WTC11 (cell line): ENCODE measurements around the gene CD82. TPM values are rescaled to one million over a fixed set of nuclear protein-coding genes. Genes with fewer than 3 reads are reported as not detected.

Experiments used
- ATAC-seq: fragments of 200-7000 bp; cut with Tn5 transposase; 2 replicates; pipeline ENCODE4 v1.10.0; 2021; ENCODE audit warnings: mild to moderate bottlenecking, moderate library complexity
- CTCF ChIA-PET: fragments of 300-600 bp; sonication (Branson Sonifier 250); formaldehyde crosslinking; loops from one replicate; lab custom pipeline; 2021; ENCODE audit warnings: antibody characterized with exemption; lab: Charles Lee
- POLR2A ChIA-PET: fragments of 350-600 bp; sonication (Branson Sonifier 250); formaldehyde crosslinking; loops from one replicate; lab custom pipeline; 2021; ENCODE audit warnings: antibody characterized with exemption; lab: Charles Lee
- DNase-seq: peaks from one replicate; pipeline ENCODE4 v3.0.0; 2021; ENCODE audit warnings: low spot score
- H3K27ac Mint-ChIP-seq: 2 replicates; pipeline ENCODE4 v1.8.0; 2021; ENCODE audit warnings: mixed read lengths
- H3K27me3 Mint-ChIP-seq: 2 replicates; pipeline ENCODE4 v1.8.0; 2021; ENCODE audit warnings: low read depth, mild to moderate bottlenecking, moderate library complexity, mixed read lengths
- H3K36me3 Mint-ChIP-seq: 2 replicates; pipeline ENCODE4 v1.8.0; 2021; ENCODE audit warnings: mixed read lengths
- H3K4me1 Mint-ChIP-seq: 2 replicates; pipeline ENCODE4 v1.8.0; 2022; ENCODE audit warnings: mixed read lengths
- H3K4me3 Mint-ChIP-seq: 2 replicates; pipeline ENCODE4 v1.8.0; 2021; ENCODE audit warnings: mild to moderate bottlenecking, moderate library complexity, mixed read lengths
- H3K9me3 Mint-ChIP-seq: 2 replicates; pipeline ENCODE4 v1.8.0; 2021; ENCODE audit warnings: mixed read lengths
- ATF1 ChIP-seq: sonication (generic); formaldehyde crosslinking; IDR thresholded peaks from 2 replicates; pipeline ENCODE4 v1.8.1; 2023; ENCODE audit warnings: mild to moderate bottlenecking, moderate library complexity, missing genetic modification reagents
- CBFB ChIP-seq: sonication (generic); formaldehyde crosslinking; IDR thresholded peaks from 2 replicates; pipeline ENCODE4 v1.8.1; 2022; ENCODE audit warnings: mild to moderate bottlenecking, low read depth, missing genetic modification reagents
- CREB1 ChIP-seq: sonication (generic); formaldehyde crosslinking; IDR thresholded peaks from 2 replicates; pipeline ENCODE4 v1.8.0; 2023; ENCODE audit warnings: mild to moderate bottlenecking, missing genetic modification reagents
- CREM ChIP-seq: sonication (generic); formaldehyde crosslinking; IDR thresholded peaks from 2 replicates; pipeline ENCODE4 v1.8.1; 2022; ENCODE audit warnings: mild to moderate bottlenecking, missing genetic modification reagents, moderate library complexity
- EMX1 ChIP-seq: fragments of 250-450 bp; sonication (Bioruptor Pico); IDR thresholded peaks from 2 replicates; pipeline ENCODE4 v1.8.0; 2021; ENCODE audit warnings: mild to moderate bottlenecking
- ETV6 ChIP-seq: sonication (generic); formaldehyde crosslinking; IDR thresholded peaks from 2 replicates; pipeline ENCODE4 v1.8.1; 2022; ENCODE audit warnings: mild to moderate bottlenecking, missing genetic modification reagents
- GRHL2 ChIP-seq: fragments of 250-450 bp; sonication (Bioruptor Pico); IDR thresholded peaks from 2 replicates; pipeline ENCODE4 v1.8.0; 2022; ENCODE audit warnings: mild to moderate bottlenecking, moderate library complexity; ENCODE audit not compliant: insufficient replicate concordance, severe bottlenecking
- GTF2I ChIP-seq: fragments of 250-450 bp; sonication (Bioruptor Pico); conservative IDR thresholded peaks from 2 replicates; pipeline ENCODE4 v1.4.0; 2021; ENCODE audit warnings: mild to moderate bottlenecking
- JAZF1 ChIP-seq: fragments of 250-450 bp; sonication (Bioruptor Pico); IDR thresholded peaks from 2 replicates; pipeline ENCODE4 v1.9.0; 2021; ENCODE audit warnings: moderate library complexity, mild to moderate bottlenecking, inconsistent platforms
- JUN ChIP-seq: sonication (generic); formaldehyde crosslinking; IDR thresholded peaks from 2 replicates; pipeline ENCODE4 v1.8.0; 2023; ENCODE audit warnings: mild to moderate bottlenecking, missing genetic modification reagents
- NFYB ChIP-seq: sonication (generic); formaldehyde crosslinking; conservative IDR thresholded peaks from 2 replicates; pipeline ENCODE4 v1.8.0; 2022; ENCODE audit warnings: low read depth, missing genetic modification reagents
- SMAD4 ChIP-seq: sonication (generic); formaldehyde crosslinking; IDR thresholded peaks from 2 replicates; pipeline ENCODE4 v1.8.0; 2022; ENCODE audit warnings: mild to moderate bottlenecking, missing genetic modification reagents
- TCF7 ChIP-seq: sonication (generic); formaldehyde crosslinking; IDR thresholded peaks from 2 replicates; pipeline ENCODE4 v1.8.0; 2022; ENCODE audit warnings: mild to moderate bottlenecking, low read depth, missing genetic modification reagents, moderate library complexity
- TP53 ChIP-seq: sonication (generic); formaldehyde crosslinking; IDR thresholded peaks from 2 replicates; pipeline ENCODE4 v1.8.1; 2023; ENCODE audit warnings: mild to moderate bottlenecking, missing genetic modification reagents
- ZBTB21 ChIP-seq: sonication (generic); formaldehyde crosslinking; IDR thresholded peaks from 2 replicates; pipeline ENCODE4 v1.8.1; 2023; ENCODE audit warnings: mild to moderate bottlenecking, missing genetic modification reagents, borderline replicate concordance
- ZNF671 ChIP-seq: fragments of 250-450 bp; sonication (Bioruptor Pico); IDR thresholded peaks from 2 replicates; pipeline ENCODE4 v1.8.0; 2021; ENCODE audit warnings: mild to moderate bottlenecking
- total RNA-seq: library from RNA; stranded (reverse); gene quantifications from 3 replicates; pipeline ENCODE4 v1.2.3, GENCODE V29; 2021
- TF ChIP-seq, protein P1 (sequence below): fragments of 250-450 bp; sonication (Bioruptor Pico); IDR thresholded peaks from 2 replicates; pipeline ENCODE4 v1.9.0; 2021; ENCODE audit warnings: mild to moderate bottlenecking
- TF ChIP-seq, protein P2 (sequence below): sonication (generic); formaldehyde crosslinking; IDR thresholded peaks from 2 replicates; pipeline ENCODE4 v1.8.0; 2023; ENCODE audit warnings: missing genetic modification reagents, mild to moderate bottlenecking, borderline replicate concordance
- TF ChIP-seq, protein P3 (sequence below): sonication (generic); formaldehyde crosslinking; IDR thresholded peaks from 2 replicates; pipeline ENCODE4 v1.8.0; 2022; ENCODE audit warnings: mild to moderate bottlenecking, missing genetic modification reagents

The CD82 gene
- total RNA-seq, 1 experiment from 2014 or later: 15.5 TPM

DNA sequence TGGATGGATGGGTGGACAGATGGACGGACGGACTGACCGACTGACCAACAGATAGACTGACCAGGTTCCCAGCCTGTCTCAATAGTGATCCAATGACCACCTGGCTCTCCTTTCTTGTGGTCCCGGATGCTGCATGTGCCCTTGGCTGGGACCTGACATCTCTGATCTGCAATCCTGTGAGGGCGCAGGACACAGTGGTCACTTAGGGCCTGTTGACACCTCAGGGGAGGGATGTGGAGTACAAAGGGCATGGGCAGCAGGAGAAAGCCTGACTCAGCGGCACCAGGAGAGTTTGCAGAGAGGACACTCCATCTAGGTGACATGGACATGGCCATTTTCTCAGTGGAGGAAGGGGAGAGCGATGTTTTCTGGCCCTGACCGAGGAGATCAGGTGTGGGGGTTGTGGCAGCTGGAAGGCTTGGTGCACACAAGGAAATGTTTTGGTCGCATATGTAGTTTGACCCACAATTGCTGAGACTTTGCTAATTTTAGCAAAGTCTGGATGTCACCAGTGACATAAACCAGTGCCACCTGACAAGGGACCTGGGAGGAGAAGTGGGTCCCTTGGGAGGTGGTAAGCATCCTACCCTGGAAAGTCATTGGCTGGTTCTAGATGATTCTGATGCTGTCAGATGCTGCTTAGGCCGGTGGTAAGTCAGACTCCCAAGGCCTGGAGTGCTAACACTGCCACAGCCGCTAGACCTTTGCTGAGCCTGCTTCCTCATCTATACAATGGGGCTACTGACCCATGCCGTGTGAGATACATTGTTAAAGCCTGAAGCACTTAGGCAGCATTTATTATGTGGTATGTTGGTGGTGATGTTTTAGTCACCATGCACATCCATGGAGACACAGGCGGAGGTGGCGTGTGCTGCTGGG lies 50.7 kb downstream of the CD82 start:
- ATAC-seq (no peak), DNase-seq (no peak)
- no peak overlapping the region for H3K27ac Mint-ChIP-seq
- POLR2A ChIA-PET: interaction anchor here (0.9 kb wide), 1 partner anchor 62 kb away, joined by 3 read pairs; no protein-coding TSS in a partner anchor
- no peaks in the 10 kb centered on the region for H3K36me3 Mint-ChIP-seq
- H3K9me3 Mint-ChIP-seq: no peaks in the 10 kb centered on the region
- peaks cover 44% of the 10 kb centered on the region for H3K4me1 Mint-ChIP-seq
- peaks cover 3% of the 10 kb centered on the region for H3K27me3 Mint-ChIP-seq
- no peak overlapping the region for H3K4me3 Mint-ChIP-seq
- CTCF ChIA-PET: interaction anchor here (0.8 to 5.5 kb wide), 55 partner anchors 9 to 522 kb away, joined by 3 to 250 read pairs (median 5); partner anchors contain the start of gene CD82
- no peak for TF ChIP-seq EMX1
- TF ChIP-seq CREM: no peak
- TF ChIP-seq ZNF671 (CRISPR knock-in tag): no peak
- no peak for TF ChIP-seq CBFB
- TF ChIP-seq ETV6: no peak
- TF ChIP-seq, protein P1, sequence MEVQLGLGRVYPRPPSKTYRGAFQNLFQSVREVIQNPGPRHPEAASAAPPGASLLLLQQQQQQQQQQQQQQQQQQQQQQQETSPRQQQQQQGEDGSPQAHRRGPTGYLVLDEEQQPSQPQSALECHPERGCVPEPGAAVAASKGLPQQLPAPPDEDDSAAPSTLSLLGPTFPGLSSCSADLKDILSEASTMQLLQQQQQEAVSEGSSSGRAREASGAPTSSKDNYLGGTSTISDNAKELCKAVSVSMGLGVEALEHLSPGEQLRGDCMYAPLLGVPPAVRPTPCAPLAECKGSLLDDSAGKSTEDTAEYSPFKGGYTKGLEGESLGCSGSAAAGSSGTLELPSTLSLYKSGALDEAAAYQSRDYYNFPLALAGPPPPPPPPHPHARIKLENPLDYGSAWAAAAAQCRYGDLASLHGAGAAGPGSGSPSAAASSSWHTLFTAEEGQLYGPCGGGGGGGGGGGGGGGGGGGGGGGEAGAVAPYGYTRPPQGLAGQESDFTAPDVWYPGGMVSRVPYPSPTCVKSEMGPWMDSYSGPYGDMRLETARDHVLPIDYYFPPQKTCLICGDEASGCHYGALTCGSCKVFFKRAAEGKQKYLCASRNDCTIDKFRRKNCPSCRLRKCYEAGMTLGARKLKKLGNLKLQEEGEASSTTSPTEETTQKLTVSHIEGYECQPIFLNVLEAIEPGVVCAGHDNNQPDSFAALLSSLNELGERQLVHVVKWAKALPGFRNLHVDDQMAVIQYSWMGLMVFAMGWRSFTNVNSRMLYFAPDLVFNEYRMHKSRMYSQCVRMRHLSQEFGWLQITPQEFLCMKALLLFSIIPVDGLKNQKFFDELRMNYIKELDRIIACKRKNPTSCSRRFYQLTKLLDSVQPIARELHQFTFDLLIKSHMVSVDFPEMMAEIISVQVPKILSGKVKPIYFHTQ (CRISPR knock-in tag): no peak
- TF ChIP-seq NFYB (CRISPR knock-in tag): no peak
- no peak for TF ChIP-seq GRHL2 (CRISPR knock-in tag)
- TF ChIP-seq, all 79 proteins: peak for 0

DNA sequence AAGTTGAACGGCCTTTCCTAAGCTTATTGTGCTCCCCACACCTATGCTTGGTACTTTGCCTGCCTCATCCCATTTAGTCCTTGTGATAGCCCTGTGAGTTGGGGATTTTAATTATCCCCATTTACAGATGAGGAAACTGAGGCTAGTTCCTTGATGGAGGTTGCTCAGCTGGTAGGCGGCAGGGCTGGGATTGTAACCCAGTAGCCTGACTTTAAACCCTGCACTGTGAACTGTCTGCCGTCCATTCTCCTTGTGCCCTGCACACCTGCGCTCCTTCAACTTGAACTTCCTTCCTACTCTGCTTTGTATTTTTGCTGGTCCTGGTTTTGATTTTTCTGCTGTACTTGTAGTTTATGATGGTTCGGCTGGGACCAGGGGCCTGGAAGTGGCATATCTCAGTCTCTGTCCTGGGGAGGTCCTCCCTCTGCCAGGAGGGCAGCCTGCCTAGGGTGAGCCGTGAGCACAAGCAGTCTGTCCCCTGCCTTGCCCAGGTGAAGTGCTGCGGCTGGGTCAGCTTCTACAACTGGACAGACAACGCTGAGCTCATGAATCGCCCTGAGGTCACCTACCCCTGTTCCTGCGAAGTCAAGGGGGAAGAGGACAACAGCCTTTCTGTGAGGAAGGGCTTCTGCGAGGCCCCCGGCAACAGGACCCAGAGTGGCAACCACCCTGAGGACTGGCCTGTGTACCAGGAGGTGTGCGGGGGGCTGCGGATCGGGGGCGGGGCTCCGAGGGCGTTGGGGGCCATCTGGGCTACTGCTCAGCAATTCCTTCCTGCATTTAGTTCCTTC lies 52.4 kb downstream of the CD82 start:
- ChIA-PET POLR2A (interaction anchor here (0.6 to 0.9 kb wide), 2 partner anchors 60 to 66 kb away, joined by 3 to 4 read pairs; no protein-coding TSS in a partner anchor), CTCF (interaction anchor here (0.6 to 2.8 kb wide), 48 partner anchors 11 to 508 kb away, joined by 3 to 250 read pairs (median 5); partner anchors contain the start of gene CD82)
- DNase-seq (no peak), ATAC-seq (no peak)
- Mint-ChIP-seq H3K27me3 (peaks cover 13% of the 10 kb centered on the region), H3K4me3 (no peak overlapping the region), H3K36me3 (no peaks in the 10 kb centered on the region), H3K4me1 (peaks cover 52% of the 10 kb centered on the region), H3K27ac (no peak overlapping the region), H3K9me3 (no peaks in the 10 kb centered on the region)
- no peak for TF ChIP-seq GTF2I
- TF ChIP-seq EMX1: no peak
- TF ChIP-seq ETV6: no peak
- TF ChIP-seq SMAD4 (CRISPR knock-in tag): no peak
- no peak for TF ChIP-seq JUN
- no peak for TF ChIP-seq TCF7
- TF ChIP-seq JAZF1 (CRISPR knock-in tag): no peak
- TF ChIP-seq ATF1 (CRISPR knock-in tag): no peak
- no peak for TF ChIP-seq CREB1 (CRISPR knock-in tag)
- TF ChIP-seq, protein P2, sequence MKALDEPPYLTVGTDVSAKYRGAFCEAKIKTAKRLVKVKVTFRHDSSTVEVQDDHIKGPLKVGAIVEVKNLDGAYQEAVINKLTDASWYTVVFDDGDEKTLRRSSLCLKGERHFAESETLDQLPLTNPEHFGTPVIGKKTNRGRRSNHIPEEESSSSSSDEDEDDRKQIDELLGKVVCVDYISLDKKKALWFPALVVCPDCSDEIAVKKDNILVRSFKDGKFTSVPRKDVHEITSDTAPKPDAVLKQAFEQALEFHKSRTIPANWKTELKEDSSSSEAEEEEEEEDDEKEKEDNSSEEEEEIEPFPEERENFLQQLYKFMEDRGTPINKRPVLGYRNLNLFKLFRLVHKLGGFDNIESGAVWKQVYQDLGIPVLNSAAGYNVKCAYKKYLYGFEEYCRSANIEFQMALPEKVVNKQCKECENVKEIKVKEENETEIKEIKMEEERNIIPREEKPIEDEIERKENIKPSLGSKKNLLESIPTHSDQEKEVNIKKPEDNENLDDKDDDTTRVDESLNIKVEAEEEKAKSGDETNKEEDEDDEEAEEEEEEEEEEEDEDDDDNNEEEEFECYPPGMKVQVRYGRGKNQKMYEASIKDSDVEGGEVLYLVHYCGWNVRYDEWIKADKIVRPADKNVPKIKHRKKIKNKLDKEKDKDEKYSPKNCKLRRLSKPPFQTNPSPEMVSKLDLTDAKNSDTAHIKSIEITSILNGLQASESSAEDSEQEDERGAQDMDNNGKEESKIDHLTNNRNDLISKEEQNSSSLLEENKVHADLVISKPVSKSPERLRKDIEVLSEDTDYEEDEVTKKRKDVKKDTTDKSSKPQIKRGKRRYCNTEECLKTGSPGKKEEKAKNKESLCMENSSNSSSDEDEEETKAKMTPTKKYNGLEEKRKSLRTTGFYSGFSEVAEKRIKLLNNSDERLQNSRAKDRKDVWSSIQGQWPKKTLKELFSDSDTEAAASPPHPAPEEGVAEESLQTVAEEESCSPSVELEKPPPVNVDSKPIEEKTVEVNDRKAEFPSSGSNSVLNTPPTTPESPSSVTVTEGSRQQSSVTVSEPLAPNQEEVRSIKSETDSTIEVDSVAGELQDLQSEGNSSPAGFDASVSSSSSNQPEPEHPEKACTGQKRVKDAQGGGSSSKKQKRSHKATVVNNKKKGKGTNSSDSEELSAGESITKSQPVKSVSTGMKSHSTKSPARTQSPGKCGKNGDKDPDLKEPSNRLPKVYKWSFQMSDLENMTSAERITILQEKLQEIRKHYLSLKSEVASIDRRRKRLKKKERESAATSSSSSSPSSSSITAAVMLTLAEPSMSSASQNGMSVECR (CRISPR knock-in tag): no peak
- TF ChIP-seq TP53: no peak
- TF ChIP-seq ZBTB21: no peak
- TF ChIP-seq, protein P3, sequence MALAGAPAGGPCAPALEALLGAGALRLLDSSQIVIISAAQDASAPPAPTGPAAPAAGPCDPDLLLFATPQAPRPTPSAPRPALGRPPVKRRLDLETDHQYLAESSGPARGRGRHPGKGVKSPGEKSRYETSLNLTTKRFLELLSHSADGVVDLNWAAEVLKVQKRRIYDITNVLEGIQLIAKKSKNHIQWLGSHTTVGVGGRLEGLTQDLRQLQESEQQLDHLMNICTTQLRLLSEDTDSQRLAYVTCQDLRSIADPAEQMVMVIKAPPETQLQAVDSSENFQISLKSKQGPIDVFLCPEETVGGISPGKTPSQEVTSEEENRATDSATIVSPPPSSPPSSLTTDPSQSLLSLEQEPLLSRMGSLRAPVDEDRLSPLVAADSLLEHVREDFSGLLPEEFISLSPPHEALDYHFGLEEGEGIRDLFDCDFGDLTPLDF: no peak
